H1 (cell line): ENCODE measurements around the gene PRMT9. TPM values are rescaled to one million over a fixed set of nuclear protein-coding genes. Genes with fewer than 3 reads are reported as not detected.

Experiments used
- CTCF ChIA-PET: fragments of 300-600 bp; sonication (Branson Sonifier 250); formaldehyde crosslinking; loops from one replicate; lab custom pipeline; 2021; ENCODE audit not compliant: partially characterized antibody; lab: Charles Lee
- POLR2A ChIA-PET: fragments of 300-600 bp; sonication (Branson Sonifier 250); formaldehyde crosslinking; loops from one replicate; lab custom pipeline; 2021; ENCODE audit warnings: inconsistent platforms; ENCODE audit not compliant: partially characterized antibody; lab: Charles Lee
- DNase-seq, 2 experiments: peaks; one replicate each; pipeline versions ENCODE4 v3.0.0 to v3.0.0-alpha.2; 2010 to 2022; ENCODE audit warnings: low spot score in 2 of 2, low read depth in 1 of 2, mixed read lengths in 1 of 2
- FAIRE-seq: peaks from 2 replicates; lab custom pipeline; 2011; peaks lifted over from hg19 to GRCh38; lab: Jason Lieb, UNC
- H2AFZ ChIP-seq: 2 replicates; pipeline ENCODE4 v1.8.1; 2012; ENCODE audit warnings: low read length, inconsistent platforms
- H2AK5ac ChIP-seq: 2 replicates; pipeline ENCODE4 v1.6.1; 2013; ENCODE audit warnings: low read depth, low read length
- H2BK120ac ChIP-seq: replicated peaks from 2 replicates; pipeline ENCODE3; 2013; ENCODE audit warnings: low read depth, low read length, inconsistent platforms
- H2BK12ac ChIP-seq: 2 replicates; pipeline ENCODE4 v1.6.1; 2013; ENCODE audit warnings: low read depth, low read length
- H2BK15ac ChIP-seq: 2 replicates; pipeline ENCODE4 v1.6.1; 2013; ENCODE audit warnings: low read length
- H2BK20ac ChIP-seq: 2 replicates; pipeline ENCODE4 v1.6.1; 2013; ENCODE audit warnings: low read length
- H2BK5ac ChIP-seq: 2 replicates; pipeline ENCODE4 v1.6.1; 2013; ENCODE audit warnings: low read depth, low read length
- H3K14ac ChIP-seq: 2 replicates; pipeline ENCODE4 v1.6.1; 2013; ENCODE audit warnings: inconsistent platforms; ENCODE audit not compliant: insufficient read length
- H3K18ac ChIP-seq: 2 replicates; pipeline ENCODE4 v1.6.1; 2013; ENCODE audit warnings: low read length; ENCODE audit errors: extremely low read depth
- H3K23ac ChIP-seq: 2 replicates; pipeline ENCODE4 v1.6.1; 2013; ENCODE audit warnings: inconsistent platforms; ENCODE audit not compliant: insufficient read length
- H3K23me2 ChIP-seq: 2 replicates; pipeline ENCODE4 v1.6.1; 2013; ENCODE audit warnings: low read depth, low read length
- H3K27ac ChIP-seq: 2 replicates; pipeline ENCODE4 v1.6.1; 2011; ENCODE audit warnings: low read depth, low read length, inconsistent platforms
- H3K27me3 ChIP-seq, 4 experiments: replicated peaks in 1 of 4; 1 replicate in 1 of 4; 2 replicates in 3 of 4; pipeline versions ENCODE4 v1.6.1 to v1.8.1; 2011 to 2013; ENCODE audit warnings: low read length in 3 of 4, mild to moderate bottlenecking in 3 of 4, inconsistent platforms in 2 of 4, mixed read lengths in 2 of 4, moderate library complexity in 1 of 4; ENCODE audit not compliant: control insufficient read depth in 3 of 4, insufficient read depth in 3 of 4; ENCODE audit errors: extremely low read depth in 1 of 4
- H3K36me3 ChIP-seq, 4 experiments: 2 replicates each; pipeline versions ENCODE4 v1.6.1 to v1.8.1; 2011 to 2013; ENCODE audit warnings: mild to moderate bottlenecking in 4 of 4, low read length in 3 of 4, moderate library complexity in 2 of 4, control low read depth in 1 of 4, inconsistent platforms in 1 of 4; ENCODE audit not compliant: insufficient read depth in 4 of 4, control insufficient read depth in 2 of 4
- H3K4ac ChIP-seq: replicated peaks from 2 replicates; pipeline ENCODE3; 2013; ENCODE audit warnings: low read length, low read depth, mixed read lengths, inconsistent platforms; ENCODE audit not compliant: insufficient read length
- H3K4me1 ChIP-seq, 4 experiments: replicated peaks in 1 of 4; 1 replicate in 1 of 4; 2 replicates in 3 of 4; pipeline versions ENCODE4 v1.6.1 to v1.8.1; 2011 to 2013; ENCODE audit warnings: low read length in 3 of 4, inconsistent platforms in 2 of 4, mixed read lengths in 1 of 4; ENCODE audit not compliant: insufficient read depth in 4 of 4, control insufficient read depth in 3 of 4
- H3K4me2 ChIP-seq, 2 experiments: 2 replicates each; pipeline versions ENCODE4 v1.6.1 to v1.8.1; 2011 to 2013; ENCODE audit warnings: low read depth in 2 of 2, low read length in 2 of 2, control low read depth in 1 of 2, inconsistent platforms in 1 of 2, mild to moderate bottlenecking in 1 of 2; ENCODE audit not compliant: insufficient read depth in 1 of 2
- H3K4me3 ChIP-seq, 4 experiments: fragments of 200-600, 300-600 bp in 1 of 4; sonication (generic), shearing (Covaris generic), sonication (Bioruptor Twin) in 1 of 4; 2 replicates each; pipeline versions ENCODE4 v1.5.1 to v1.8.1; 2011 to 2016; ENCODE audit warnings: low read length in 4 of 4, low read depth in 3 of 4, control low read depth in 2 of 4, inconsistent platforms in 2 of 4, mild to moderate bottlenecking in 2 of 4, mixed read lengths in 1 of 4, moderate library complexity in 1 of 4; ENCODE audit not compliant: insufficient read depth in 2 of 4; ENCODE audit errors: extremely low read depth in 1 of 4
- H3K56ac ChIP-seq: replicated peaks from 2 replicates; pipeline ENCODE3; 2013; ENCODE audit warnings: low read depth, mild to moderate bottlenecking, mixed read lengths, low read length, inconsistent platforms; ENCODE audit not compliant: insufficient read length
- H3K79me1 ChIP-seq: 2 replicates; pipeline ENCODE4 v1.6.1; 2013; ENCODE audit warnings: low read depth, low read length, control low read depth
- H3K79me2 ChIP-seq, 2 experiments: 2 replicates each; pipeline versions ENCODE4 v1.6.1 to v1.8.1; 2012 to 2013; ENCODE audit warnings: low read length in 2 of 2, mild to moderate bottlenecking in 2 of 2, inconsistent platforms in 1 of 2; ENCODE audit not compliant: insufficient read depth in 2 of 2, control insufficient read depth in 1 of 2
- H3K9ac ChIP-seq, 4 experiments: replicated peaks in 1 of 4; 1 replicate in 1 of 4; 2 replicates in 3 of 4; pipeline versions ENCODE4 v1.6.1 to v1.8.1; 2011 to 2013; ENCODE audit warnings: low read depth in 3 of 4, low read length in 3 of 4, control low read depth in 2 of 4, mild to moderate bottlenecking in 2 of 4, moderate library complexity in 2 of 4, inconsistent platforms in 1 of 4; ENCODE audit errors: extremely low read depth in 1 of 4
- H3K9me3 ChIP-seq, 2 experiments: 2 replicates each; pipeline versions ENCODE4 v1.6.1 to v1.8.1; 2012 to 2013; ENCODE audit warnings: mild to moderate bottlenecking in 2 of 2, moderate library complexity in 2 of 2, control low read depth in 1 of 2, inconsistent platforms in 1 of 2, low read depth in 1 of 2, low read length in 1 of 2, mixed read lengths in 1 of 2; ENCODE audit not compliant: insufficient read depth in 2 of 2
- H4K20me1 ChIP-seq, 2 experiments: replicated peaks in 1 of 2; 2 replicates each; pipeline versions ENCODE3 to v1.8.1; 2011 to 2013; ENCODE audit warnings: inconsistent platforms in 2 of 2, low read length in 2 of 2, mild to moderate bottlenecking in 1 of 2; ENCODE audit not compliant: insufficient read depth in 2 of 2, control insufficient read depth in 1 of 2
- H4K5ac ChIP-seq: 2 replicates; pipeline ENCODE4 v1.6.1; 2013; ENCODE audit warnings: low read length, low read depth, mixed read lengths, inconsistent platforms; ENCODE audit not compliant: insufficient read length
- H4K8ac ChIP-seq: 2 replicates; pipeline ENCODE4 v1.8.0; 2013; ENCODE audit warnings: mild to moderate bottlenecking, moderate library complexity, low read length, inconsistent platforms; ENCODE audit not compliant: insufficient read depth; ENCODE audit errors: extremely low read depth
- H4K91ac ChIP-seq: replicated peaks from 2 replicates; pipeline ENCODE3; 2013; ENCODE audit warnings: low read length, mixed read lengths, inconsistent platforms; ENCODE audit not compliant: insufficient read length
- ASH2L ChIP-seq: fragments of 200-600, 300-600 bp; sonication (generic); IDR thresholded peaks from one replicate; pipeline ENCODE4 v1.7.1; 2017; ENCODE audit warnings: low read length
- BACH1 ChIP-seq: IDR thresholded peaks from 2 replicates; pipeline ENCODE4 v1.6.1; 2012; ENCODE audit warnings: low read length, improper control_type of control experiment
- CHD1 ChIP-seq: IDR thresholded peaks from 2 replicates; pipeline ENCODE4 v1.6.1; 2012; ENCODE audit warnings: low read depth, low read length, improper control_type of control experiment
- CTCF ChIP-seq, 3 experiments: IDR thresholded peaks; 1 replicate in 2 of 3; 2 replicates in 1 of 3; pipeline versions ENCODE4 v1.5.1 to v1.6.1; 2011; ENCODE audit warnings: low read length in 3 of 3, mild to moderate bottlenecking in 3 of 3, inconsistent platforms in 2 of 3, low read depth in 1 of 3, moderate library complexity in 1 of 3; ENCODE audit not compliant: insufficient read depth in 1 of 3; ENCODE audit errors: control extremely low read depth in 1 of 3
- KDM1A ChIP-seq: fragments of 200-600, 300-600 bp; sonication (generic); IDR thresholded peaks from 2 replicates; pipeline ENCODE4 v1.7.1; 2016; ENCODE audit warnings: mild to moderate bottlenecking, low read length, borderline replicate concordance
- NANOG ChIP-seq: IDR thresholded peaks from 2 replicates; pipeline ENCODE4 v1.6.1; 2011; ENCODE audit warnings: low read length, low read depth, mild to moderate bottlenecking, inconsistent platforms; ENCODE audit not compliant: insufficient read depth, poor library complexity, severe bottlenecking
- PHF8 ChIP-seq: fragments of 200-600 bp; sonication (generic); conservative IDR thresholded peaks from 2 replicates; pipeline ENCODE4 v1.7.1; 2012; ENCODE audit warnings: low read depth, mild to moderate bottlenecking, inconsistent platforms, low read length, moderate library complexity
- POU5F1 ChIP-seq: IDR thresholded peaks from 2 replicates; pipeline ENCODE4 v1.6.1; 2011; ENCODE audit warnings: low read depth, mild to moderate bottlenecking, low read length, moderate library complexity
- SIX5 ChIP-seq: IDR thresholded peaks from 2 replicates; pipeline ENCODE4 v1.6.1; 2011; ENCODE audit warnings: mild to moderate bottlenecking, low read depth, low read length
- TAF1 ChIP-seq: IDR thresholded peaks from 2 replicates; pipeline ENCODE4 v1.6.1; 2011; ENCODE audit warnings: mild to moderate bottlenecking, low read depth, low read length
- TAF7 ChIP-seq: optimal IDR thresholded peaks from 2 replicates; pipeline ENCODE3; 2011; ENCODE audit warnings: low read depth, mild to moderate bottlenecking, inconsistent platforms, low read length, moderate library complexity, borderline replicate concordance
- TCF12 ChIP-seq: IDR thresholded peaks from 2 replicates; pipeline ENCODE4 v1.6.1; 2011; ENCODE audit warnings: low read depth, mild to moderate bottlenecking, low read length
- WGBS, 2 experiments: shearing (Covaris generic) in 1 of 2; methylation state at CpG; one replicate each; pipeline versions ENCODE4 v1.1.6 to v1.1.7; 2013 to 2015; ENCODE audit warnings: low lambda C conversion rate in 2 of 2, mixed read lengths in 2 of 2, inconsistent platforms in 1 of 2, low coverage in 1 of 2, missing lambda C conversion rate in 1 of 2; ENCODE audit not compliant: insufficient replicate concordance in 2 of 2, insufficient coverage in 1 of 2, insufficient read length in 1 of 2; ENCODE audit errors: extremely low coverage in 1 of 2, missing lambda C conversion rate in 1 of 2; 5-methylcytosine and 5-hydroxymethylcytosine counted together
- polyA plus RNA-seq, 7 experiments: library from polyadenylated mRNA; depleted of rRNA in 3 of 7; stranded (reverse) in 5 of 7; unstranded in 2 of 7; fragments of >200 nt in 5 of 7; fragments of 200-250 nt in 2 of 7; gene quantifications; 1 replicate in 5 of 7; 2 replicates in 1 of 7; 4 replicates in 1 of 7; pipeline versions ENCODE4 v1.2.1 to v1.2.3, GENCODE V29; 2011 to 2013; ENCODE audit warnings: missing spikeins in 2 of 7, mixed read lengths in 2 of 7
- total RNA-seq: library from RNA; stranded (reverse); fragmentation: NEBNext Ultra II Directional; extraction: Animal tissue kit (Norgen Biotek cat#: 25700); gene quantifications from 2 replicates; pipeline ENCODE4 v1.2.1, GENCODE V29; 2021

Gene PRMT9
- total and polyA plus RNA-seq, 2 of the 8 experiments (the other 6 are each of a cell fraction or from before 2014, with no cell fraction given), result 3.8 to 9.6 TPM

GRCh38 chr4:147597561-147597960, 86.4 kb downstream of the PRMT9 start:
- Histone ChIP-seq H2BK5ac (no peak overlapping the region), H3K4me3 (no peak overlapping the region), H3K4me2 (no peak overlapping the region), H2AFZ (no peak overlapping the region), H3K27ac (no peak overlapping the region), H2BK120ac (no peak overlapping the region), H4K20me1 (no peaks in the 10 kb centered on the region), H3K4me1 (peaks cover 0 to 3% (median 0%) of the 10 kb centered on the region in 4 experiments; a peak in 1 of 7 replicates), H3K14ac (no peak overlapping the region), H4K8ac (no peak overlapping the region), H3K4ac (no peak overlapping the region), H3K56ac (no peak overlapping the region), H2AK5ac (no peak overlapping the region), H3K9me3 (no peaks in the 10 kb centered on the region), H3K79me1 (no peaks in the 10 kb centered on the region), H3K23me2 (no peaks in the 10 kb centered on the region), H2BK12ac (no peak overlapping the region), H4K91ac (no peak overlapping the region), H2BK15ac (no peak overlapping the region), H3K27me3 (no peaks in the 10 kb centered on the region), H3K23ac (no peak overlapping the region), H3K9ac (no peak overlapping the region), H4K5ac (no peak overlapping the region), H3K18ac (no peak overlapping the region), H3K79me2 (no peaks in the 10 kb centered on the region), H2BK20ac (no peak overlapping the region), H3K36me3 (no peaks in the 10 kb centered on the region)
- ChIA-PET CTCF (interaction anchor here (0.6 to 10.2 kb wide), 11 partner anchors 9 to 503 kb away, joined by 3 to 93 read pairs (median 4); no protein-coding TSS in a partner anchor), POLR2A (interaction anchor here (0.8 kb wide), 1 partner anchor 11 kb away, joined by 3 read pairs; no protein-coding TSS in a partner anchor)
- WGBS, 2 experiments, result 94% methylated on average over 2 of the region's 2 CpGs; no CpG with 5 or more reads in 1 of the 2 experiments
- FAIRE-seq (no peak), DNase-seq (no peak)
- TF ChIP-seq KDM1A (no peak), PHF8 (no peak), SIX5 (no peak), POU5F1 (no peak), BACH1 (no peak), CHD1 (no peak), TAF7 (no peak), TCF12 (no peak), CTCF (IDR thresholded peaks at IDR 0.05; ENCODE audit: control extremely low read depth in 1 of 3, insufficient read depth in 1 of 3, low read depth in 1 of 3, low read length in 3 of 3) (no peak), TAF1 (no peak), ASH2L (no peak), NANOG (no peak)
